ENCODE measurements around the gene PSRC1.

The PSRC1 gene

DNA sequence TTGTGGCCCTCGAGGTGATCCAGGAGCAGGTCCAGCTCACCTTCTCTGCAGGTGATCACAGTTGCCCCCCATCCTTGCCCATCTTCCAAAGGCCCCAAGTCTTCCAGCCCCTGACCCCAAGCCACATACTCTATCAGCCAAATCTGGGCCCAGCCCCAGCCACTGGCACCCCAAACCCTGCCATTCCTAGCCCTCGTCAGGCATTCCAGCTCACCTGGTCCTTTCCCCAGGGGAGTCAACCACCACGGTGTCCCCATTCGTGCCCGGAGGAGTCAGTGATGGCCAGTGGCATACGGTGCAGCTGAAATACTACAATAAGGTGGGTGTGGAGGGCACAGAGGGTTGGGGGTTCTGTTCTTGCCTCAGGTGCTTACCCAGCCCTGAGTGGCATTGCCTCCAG, 21.4 kb downstream of the PSRC1 start:
- peak overlapping the region; percentile 92 for H3K27ac ChIP-seq
- POLR2A ChIA-PET (ENCODE audit: low non-redundant PET) = no interaction called here
- CTCF ChIA-PET = no interaction called here
- no peak for DNase-seq (ENCODE audit: low spot score)
- no peak for TF ChIP-seq CTCF (conservative IDR thresholded peaks at IDR 0.05; ENCODE audit: low read depth)

DNA sequence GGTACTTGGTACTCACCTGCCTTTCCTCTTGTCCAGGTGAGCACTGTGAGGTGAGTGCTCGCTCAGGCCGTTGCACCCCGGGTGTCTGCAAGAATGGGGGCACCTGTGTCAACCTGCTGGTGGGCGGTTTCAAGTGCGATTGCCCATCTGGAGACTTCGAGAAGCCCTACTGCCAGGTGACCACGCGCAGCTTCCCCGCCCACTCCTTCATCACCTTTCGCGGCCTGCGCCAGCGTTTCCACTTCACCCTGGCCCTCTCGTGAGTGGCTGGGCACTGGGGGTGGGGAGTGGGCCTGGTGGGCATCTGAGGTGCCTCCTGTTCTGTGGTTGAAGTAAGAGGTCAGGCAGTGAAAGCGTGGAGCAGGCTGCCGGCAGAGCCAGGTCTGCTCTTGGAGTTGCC, 21.9 kb downstream of the PSRC1 start:
- CTCF ChIA-PET = interaction anchor here (0.7 to 0.8 kb wide), 2 partner anchors 60 to 99 kb away, joined by 3 to 4 read pairs; no protein-coding TSS in a partner anchor
- peak overlapping the region; percentile 92 for H3K27ac ChIP-seq
- POLR2A ChIA-PET (ENCODE audit: low non-redundant PET) = no interaction called here
- no peak for DNase-seq (ENCODE audit: low spot score)
- TF ChIP-seq CTCF (conservative IDR thresholded peaks at IDR 0.05; ENCODE audit: low read depth) = no peak

- ChIA-PET CTCF (interaction anchor here (0.8 kb wide), 1 partner anchor 59 kb away, joined by 4 read pairs; no protein-coding TSS in a partner anchor), POLR2A (ENCODE audit: low non-redundant PET) (interaction anchor here (0.6 to 0.8 kb wide), 2 partner anchors 13 to 288 kb away, joined by 3 read pairs; no protein-coding TSS in a partner anchor)
- no peak for DNase-seq (ENCODE audit: low spot score)
- no peak for TF ChIP-seq CTCF (conservative IDR thresholded peaks at IDR 0.05; ENCODE audit: low read depth)
- peak overlapping the region; percentile 92 for H3K27ac ChIP-seq
Observed at GRCh38 chr1:109259674-109260557, 23.0 kb downstream of the PSRC1 start.

DNA sequence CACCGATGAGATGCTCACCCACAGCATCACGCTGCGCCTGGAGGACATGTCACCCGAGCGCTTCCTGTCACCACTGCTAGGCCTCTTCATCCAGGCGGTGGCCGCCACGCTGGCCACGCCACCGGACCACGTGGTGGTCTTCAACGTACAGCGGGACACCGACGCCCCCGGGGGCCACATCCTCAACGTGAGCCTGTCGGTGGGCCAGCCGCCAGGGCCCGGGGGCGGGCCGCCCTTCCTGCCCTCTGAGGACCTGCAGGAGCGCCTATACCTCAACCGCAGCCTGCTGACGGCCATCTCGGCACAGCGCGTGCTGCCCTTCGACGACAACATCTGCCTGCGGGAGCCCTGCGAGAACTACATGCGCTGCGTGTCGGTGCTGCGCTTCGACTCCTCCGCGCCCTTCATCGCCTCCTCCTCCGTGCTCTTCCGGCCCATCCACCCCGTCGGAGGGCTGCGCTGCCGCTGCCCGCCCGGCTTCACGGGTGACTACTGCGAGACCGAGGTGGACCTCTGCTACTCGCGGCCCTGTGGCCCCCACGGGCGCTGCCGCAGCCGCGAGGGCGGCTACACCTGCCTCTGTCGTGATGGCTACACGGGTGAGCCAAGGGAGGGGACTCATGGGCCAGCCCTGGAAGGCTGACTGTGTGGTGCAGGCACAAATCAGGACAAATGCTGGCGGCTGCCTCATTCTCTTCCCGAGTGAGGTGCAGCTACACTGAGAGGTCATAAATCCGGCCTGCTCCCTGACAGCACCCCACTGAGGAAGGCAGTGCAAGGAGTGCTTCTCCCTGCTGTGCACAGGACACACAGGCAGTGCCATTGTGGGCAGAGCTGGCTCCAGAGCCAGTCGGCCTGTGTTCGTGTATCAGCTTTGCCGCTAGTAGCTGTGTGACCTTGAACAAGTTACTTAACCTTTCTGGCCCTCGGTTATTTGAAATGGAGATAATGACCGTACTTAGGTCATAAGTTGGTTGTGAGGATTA, 24.2 kb downstream of the PSRC1 start:
- CTCF ChIA-PET = no interaction called here
- no peak for DNase-seq (ENCODE audit: low spot score)
- no peak for TF ChIP-seq CTCF (conservative IDR thresholded peaks at IDR 0.05; ENCODE audit: low read depth)
- POLR2A ChIA-PET (ENCODE audit: low non-redundant PET) = interaction anchor here (0.8 kb wide), 1 partner anchor 15 kb away, joined by 3 read pairs; no protein-coding TSS in a partner anchor
- H3K27ac ChIP-seq = peak overlapping the region; percentile 92

DNA sequence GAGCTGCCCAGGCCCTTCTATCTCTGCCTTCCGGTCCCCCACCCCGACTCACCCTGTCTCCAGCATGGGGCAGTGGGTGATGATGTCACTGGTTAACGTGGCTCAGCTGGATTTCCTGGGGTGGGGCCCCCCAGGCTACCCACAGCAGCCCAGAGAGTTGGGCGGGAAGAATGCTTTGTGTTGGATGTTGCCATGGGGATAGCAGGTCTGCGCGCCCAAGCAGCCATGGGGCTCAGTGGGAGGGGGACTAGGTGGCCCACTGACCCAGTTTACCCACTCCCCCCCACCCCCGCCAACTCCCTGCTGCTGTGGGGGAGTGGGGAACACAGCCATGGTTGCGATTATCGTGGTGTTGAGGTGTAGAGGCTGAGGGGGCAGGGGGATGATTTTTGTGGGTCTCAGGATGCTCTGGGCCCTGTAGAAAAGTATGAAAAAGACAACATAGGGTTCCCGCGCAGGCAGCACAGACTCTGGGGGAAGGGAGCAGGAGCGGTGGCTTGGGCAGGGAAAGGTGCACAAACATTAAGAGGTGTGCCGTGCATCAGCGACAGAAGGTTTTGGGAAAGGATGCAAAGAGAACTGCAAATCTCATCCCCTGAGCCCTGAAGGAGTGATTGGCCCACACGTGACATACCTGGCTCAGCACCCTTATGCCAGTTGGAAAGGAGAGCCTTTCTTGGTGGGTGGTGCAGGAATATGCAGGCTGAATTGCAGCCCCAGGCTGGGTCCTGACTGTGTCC, 25.1 kb downstream of the PSRC1 start:
- H3K27ac ChIP-seq = peak overlapping the region; percentile 64

More for the DNA sequence above, 25.1 kb downstream of the PSRC1 start:
- POLR2A ChIA-PET (ENCODE audit: low non-redundant PET) = no interaction called here
- DNase-seq (ENCODE audit: low spot score) = no peak
- TF ChIP-seq CTCF (conservative IDR thresholded peaks at IDR 0.05; ENCODE audit: low read depth) = no peak
- CTCF ChIA-PET = interaction anchor here (0.6 to 1.2 kb wide), 2 partner anchors 13 to 64 kb away, joined by 3 to 6 read pairs; no protein-coding TSS in a partner anchor

Measured in RWPE1 (cell line).